AG10803 (cell line): Measurements from ENCODE around the gene U2AF2.

Experiments used
- DNase-seq: peaks from one replicate; pipeline ENCODE4 v3.0.0; 2010; ENCODE audit warnings: low read depth
- H3K4me3 ChIP-seq: 2 replicates; pipeline ENCODE4 v1.5.1; 2011; ENCODE audit warnings: mild to moderate bottlenecking, low read length, control low read depth
- TF ChIP-seq, protein P1 (sequence below): conservative IDR thresholded peaks from 2 replicates; pipeline ENCODE4 v1.5.1; 2011; ENCODE audit warnings: mild to moderate bottlenecking, low read length, control low read depth, inconsistent platforms

The U2AF2 gene

DNA sequence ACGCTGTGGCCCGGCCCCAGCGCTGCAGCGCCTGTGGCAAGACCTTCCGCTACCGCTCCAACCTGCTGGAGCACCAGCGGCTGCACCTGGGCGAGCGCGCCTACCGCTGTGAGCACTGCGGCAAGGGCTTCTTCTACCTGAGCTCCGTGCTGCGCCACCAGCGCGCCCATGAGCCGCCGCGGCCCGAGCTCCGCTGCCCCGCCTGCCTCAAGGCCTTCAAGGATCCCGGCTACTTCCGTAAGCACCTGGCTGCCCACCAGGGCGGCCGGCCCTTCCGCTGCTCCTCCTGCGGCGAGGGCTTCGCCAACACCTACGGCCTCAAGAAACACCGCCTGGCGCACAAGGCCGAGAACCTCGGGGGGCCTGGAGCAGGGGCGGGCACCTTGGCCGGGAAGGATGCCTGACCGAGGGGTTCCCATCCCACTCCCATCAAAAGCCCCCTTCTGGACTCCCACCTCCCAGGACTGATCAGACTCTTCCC is 38.4 kb upstream of the U2AF2 start:
- no peak overlapping the region for H3K4me3 ChIP-seq
- DNase-seq: no peak
- TF ChIP-seq, protein P1, sequence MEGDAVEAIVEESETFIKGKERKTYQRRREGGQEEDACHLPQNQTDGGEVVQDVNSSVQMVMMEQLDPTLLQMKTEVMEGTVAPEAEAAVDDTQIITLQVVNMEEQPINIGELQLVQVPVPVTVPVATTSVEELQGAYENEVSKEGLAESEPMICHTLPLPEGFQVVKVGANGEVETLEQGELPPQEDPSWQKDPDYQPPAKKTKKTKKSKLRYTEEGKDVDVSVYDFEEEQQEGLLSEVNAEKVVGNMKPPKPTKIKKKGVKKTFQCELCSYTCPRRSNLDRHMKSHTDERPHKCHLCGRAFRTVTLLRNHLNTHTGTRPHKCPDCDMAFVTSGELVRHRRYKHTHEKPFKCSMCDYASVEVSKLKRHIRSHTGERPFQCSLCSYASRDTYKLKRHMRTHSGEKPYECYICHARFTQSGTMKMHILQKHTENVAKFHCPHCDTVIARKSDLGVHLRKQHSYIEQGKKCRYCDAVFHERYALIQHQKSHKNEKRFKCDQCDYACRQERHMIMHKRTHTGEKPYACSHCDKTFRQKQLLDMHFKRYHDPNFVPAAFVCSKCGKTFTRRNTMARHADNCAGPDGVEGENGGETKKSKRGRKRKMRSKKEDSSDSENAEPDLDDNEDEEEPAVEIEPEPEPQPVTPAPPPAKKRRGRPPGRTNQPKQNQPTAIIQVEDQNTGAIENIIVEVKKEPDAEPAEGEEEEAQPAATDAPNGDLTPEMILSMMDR: no peak

DNA sequence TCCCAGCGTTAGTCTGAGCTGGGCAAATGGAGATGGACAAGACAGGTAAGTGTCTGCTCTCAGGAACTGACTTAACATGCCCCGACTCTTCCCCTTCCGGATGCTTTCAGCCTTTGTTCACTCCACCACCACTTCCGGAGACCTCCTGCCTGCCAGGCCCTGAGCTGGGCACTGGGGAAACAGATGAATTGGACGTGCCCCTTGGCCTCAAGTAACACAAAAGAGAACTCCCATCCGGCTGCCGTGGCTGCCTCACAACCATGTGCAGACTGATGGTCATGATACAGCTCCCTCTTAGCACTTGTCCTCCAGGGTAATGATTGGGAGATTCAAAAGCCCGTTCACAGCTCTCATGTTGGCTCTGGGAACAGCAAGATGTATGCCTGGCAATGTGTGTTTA is 37.4 kb upstream of the U2AF2 start:
- no peak overlapping the region for H3K4me3 ChIP-seq

DNA sequence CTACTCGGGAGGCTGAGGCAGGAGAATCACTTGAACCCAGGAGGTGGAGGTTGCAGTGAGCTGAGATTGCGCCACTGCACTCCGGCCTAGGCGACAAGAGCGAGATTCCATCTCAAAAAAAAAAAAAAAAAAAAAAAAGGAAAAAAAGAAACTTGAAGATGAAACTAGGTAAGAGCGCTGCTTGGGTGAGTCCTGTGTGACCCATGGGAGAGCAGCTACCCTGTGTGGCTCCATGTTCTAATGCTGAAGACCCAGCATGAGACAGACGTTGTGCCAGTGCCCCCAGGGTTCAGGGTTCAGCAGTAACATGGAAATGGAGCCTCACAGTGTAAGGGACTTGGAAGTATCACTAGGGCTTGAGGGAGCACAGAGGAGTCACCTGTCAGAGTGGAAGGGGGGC is 36.4 kb upstream of the U2AF2 start:
- H3K4me3 ChIP-seq: no peak overlapping the region
- TF ChIP-seq, protein P1: no peak
- DNase-seq: no peak

More for the DNA sequence above, 37.4 kb upstream of the U2AF2 start:
- no peak for DNase-seq
- TF ChIP-seq, protein P1: no peak

DNA sequence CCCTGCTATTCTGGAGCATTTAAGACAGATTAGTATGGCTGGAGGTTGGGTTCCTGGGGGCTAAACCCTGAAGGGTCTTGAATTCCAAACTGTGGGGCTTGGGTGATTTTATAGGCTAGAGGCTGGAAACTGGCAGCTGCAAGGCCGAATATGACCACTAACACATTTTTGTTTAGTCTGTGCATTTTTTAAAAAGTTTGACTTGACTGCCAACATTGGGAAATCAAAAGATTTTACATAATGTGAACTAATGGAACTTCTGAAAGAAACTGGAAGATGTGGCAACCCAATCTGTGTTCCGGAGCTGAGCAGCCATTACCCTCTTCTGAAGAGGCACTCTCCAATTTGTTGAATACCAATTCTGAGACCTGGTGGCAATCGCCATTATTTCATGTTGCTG is 35.5 kb upstream of the U2AF2 start:
- no peak overlapping the region for H3K4me3 ChIP-seq
- DNase-seq: peak; percentile 80
- TF ChIP-seq, protein P1: no peak; the same call in 1 of the 2 replicates

DNA sequence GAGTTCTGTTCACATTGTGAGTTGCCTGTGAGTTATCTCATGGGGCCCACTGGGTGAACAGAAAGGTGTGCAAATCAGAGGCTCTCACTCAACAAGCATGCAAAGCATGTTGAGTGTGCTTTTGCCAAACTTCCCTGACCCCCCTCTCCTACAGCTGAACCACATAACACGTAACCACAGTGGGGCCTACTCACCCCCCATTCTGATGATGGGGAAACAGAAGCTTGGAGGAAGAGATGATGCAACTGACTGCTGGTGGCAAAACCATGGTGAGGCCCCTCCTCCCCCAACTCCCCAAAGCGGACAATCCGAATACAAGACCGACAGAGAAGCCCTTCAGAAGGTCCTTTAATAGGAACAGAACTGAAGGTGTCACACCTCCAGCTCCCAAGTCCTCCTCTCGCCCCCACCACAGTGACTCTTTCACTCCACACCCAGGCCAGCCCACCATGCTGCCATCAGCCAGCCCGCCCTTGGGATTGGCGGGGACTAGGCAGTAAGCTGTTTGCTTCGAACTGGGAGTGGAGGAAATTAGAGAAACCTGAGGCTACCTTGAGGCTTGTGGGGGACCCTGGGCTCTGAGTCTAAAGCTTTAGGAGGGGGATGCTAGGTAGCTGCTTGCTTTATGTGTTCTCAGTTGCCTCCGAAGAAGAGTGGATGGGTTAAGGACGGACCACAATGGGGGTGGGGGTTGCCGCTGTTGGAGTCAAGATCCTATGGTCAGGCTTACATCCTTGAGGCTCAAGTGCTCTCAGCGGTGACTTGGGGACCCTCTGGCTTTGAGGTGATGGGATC is 34.2 kb upstream of the U2AF2 start:
- DNase-seq: peak; percentile 78
- TF ChIP-seq, protein P1: no peak
- H3K4me3 ChIP-seq: no peak overlapping the region

DNA sequence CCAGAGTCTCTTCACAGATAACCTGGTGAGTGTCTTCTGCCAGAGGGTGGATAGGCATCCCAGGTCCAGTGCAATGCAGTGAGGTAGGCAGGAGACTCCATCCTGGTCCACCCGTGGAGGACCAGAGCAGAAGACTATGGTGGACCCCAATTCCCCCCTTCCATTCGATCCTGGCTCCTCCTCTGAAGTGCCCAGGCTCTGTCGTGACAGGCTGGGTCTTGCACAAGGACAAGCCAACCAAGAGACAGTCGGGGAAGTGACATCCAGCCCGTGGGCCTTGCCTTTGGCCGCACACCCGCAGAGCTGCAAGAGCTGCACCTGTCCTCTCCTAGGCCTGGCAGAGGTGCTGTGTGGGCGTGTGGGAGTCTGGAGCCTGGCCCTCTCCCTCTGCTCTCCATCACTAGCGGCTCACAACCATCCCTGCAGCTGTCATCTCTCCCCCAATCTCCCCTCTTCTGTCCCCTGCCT is 33.6 kb upstream of the U2AF2 start:
- TF ChIP-seq, protein P1: no peak
- no peak for DNase-seq
- no peak overlapping the region for H3K4me3 ChIP-seq

DNA sequence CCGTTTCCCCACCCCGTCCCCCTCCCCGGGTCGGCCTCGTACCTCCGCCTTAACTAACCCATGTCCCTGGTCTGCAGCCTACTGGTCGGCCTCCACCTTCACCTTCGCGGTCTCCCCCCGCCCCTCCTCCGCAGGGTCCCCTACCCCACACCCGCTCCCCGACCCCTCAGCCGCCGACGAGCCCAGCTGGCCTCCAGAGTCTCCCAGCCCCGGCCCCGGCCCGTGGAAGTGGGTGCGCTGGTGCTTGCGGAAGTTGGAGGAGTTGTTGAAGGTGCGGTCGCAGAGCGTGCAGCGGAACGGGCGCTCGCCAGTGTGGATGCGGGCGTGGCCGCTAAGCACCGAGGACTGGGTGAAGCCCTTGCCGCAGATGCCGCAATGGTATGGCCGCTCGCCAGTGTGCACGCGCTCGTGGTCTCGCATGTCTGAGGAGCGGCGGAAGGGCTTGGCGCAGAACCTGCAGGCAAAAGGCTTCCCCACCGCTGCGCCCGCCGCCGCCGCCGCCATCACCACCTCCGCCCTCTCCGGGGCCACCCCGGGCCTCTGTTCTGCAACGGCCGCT is 33.1 kb upstream of the U2AF2 start:
- no peak overlapping the region for H3K4me3 ChIP-seq
- TF ChIP-seq, protein P1: no peak
- no peak for DNase-seq
